ENCODE data around the gene USP15.

DNA sequence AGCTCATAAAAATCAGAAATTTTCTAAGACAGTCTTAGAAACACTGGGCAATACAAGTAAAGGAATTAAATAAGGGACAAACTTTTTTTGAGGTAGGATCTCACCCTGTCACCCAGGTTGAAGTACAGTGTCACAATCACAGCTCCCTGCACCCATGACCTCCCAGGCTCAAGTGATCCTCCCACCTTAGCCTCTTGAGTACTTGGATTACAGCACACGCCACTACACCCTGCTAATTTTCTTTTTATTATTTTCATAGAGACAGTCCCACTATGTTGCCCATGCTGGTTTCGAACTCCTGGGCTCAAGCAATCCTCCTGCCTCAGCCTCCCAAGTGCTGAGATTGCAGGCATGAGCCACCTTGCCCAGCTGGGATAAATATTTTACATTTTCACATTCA lies 90.3 kb downstream of the USP15 start:
- TF ChIP-seq EP300 (IDR thresholded peaks at IDR 0.05), result no peak
- no peak for TF ChIP-seq POLR2A (IDR thresholded peaks at IDR 0.05)

Measured in tibial nerve (tissue), 3 donors.